ENCODE measurements around the gene CTBP2. TPM values are rescaled to one million over a fixed set of nuclear protein-coding genes. Genes with fewer than 3 reads are reported as not detected.

The CTBP2 gene
- total and polyA plus RNA-seq, 2 of the 13 experiments (the other 11 are each of a cell fraction or from before 2014, with no cell fraction given): 0.08 TPM; not detected in 1

DNA sequence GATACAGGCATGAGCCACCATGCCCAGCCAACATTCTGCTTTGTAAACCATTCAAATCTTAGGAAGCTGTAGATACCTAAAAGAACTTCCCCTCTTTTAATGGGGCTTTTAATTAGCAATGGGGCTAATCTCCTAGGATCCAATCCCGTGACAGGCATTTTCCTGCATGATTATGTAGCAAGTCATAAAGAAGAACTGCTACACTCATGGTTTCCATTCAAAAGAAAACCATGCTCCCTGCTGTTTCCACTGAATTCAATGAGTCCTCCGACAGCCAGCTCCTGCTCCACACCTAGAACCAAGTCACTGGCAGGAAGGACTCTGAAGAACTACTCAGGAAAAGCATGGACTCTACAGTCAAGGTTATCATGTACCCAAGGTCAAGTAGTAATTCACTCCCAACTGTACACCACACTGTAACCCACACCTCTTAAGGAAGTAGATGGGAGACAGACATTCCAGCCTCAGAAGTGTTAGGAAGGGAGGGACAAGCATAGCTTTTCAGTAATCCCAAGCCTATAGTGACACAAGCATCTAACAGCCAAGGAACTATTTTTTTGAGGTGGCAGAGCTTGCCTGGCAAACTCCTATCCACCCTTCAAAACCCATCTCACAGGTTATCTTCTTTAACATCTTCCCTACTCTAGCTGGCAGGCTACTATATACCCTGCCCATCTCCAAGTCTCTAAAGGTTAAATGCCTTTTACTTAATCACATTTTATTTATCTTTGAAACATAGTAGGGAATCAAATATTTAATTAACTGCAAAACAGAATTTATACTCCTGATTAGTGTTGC lies 47.5 kb downstream of the CTBP2 start:
- Histone ChIP-seq H3K27me3 (ENCODE audit: control insufficient read depth in 1 of 2, insufficient read depth in 2 of 2, low read length in 2 of 2) (peaks cover 5 to 39% of the 10 kb centered on the region in 2 experiments; a peak in 4 of 5 replicates), H4K20me1 (ENCODE audit: insufficient read depth, low read length) (no peaks in the 10 kb centered on the region), H3K4me2 (ENCODE audit: low read depth, low read length) (no peak overlapping the region), H2AFZ (ENCODE audit: low read length) (no peak overlapping the region), H3K4me3 (replicated peaks in 1 of 3; ENCODE audit: insufficient read depth in 1 of 3, low read depth in 2 of 3, low read length in 3 of 3) (no peak overlapping the region), H3K27ac (ENCODE audit: extremely low read length, insufficient read depth, low read length) (no peak overlapping the region), H3K9ac (ENCODE audit: insufficient read depth, low read depth, low read length) (no peak overlapping the region), H3K9me3 (ENCODE audit: low read length) (peaks cover 6% of the 10 kb centered on the region; the same call in 1 of the 2 replicates), H3K36me3 (replicated peaks in 1 of 2; ENCODE audit: control insufficient read depth in 1 of 2, insufficient read depth in 2 of 2, low read length in 2 of 2) (no peaks in the 10 kb centered on the region), H3K4me1 (ENCODE audit: insufficient read depth, low read length) (no peaks in the 10 kb centered on the region), H3K79me2 (ENCODE audit: insufficient read depth, low read length) (no peaks in the 10 kb centered on the region)
- in situ Hi-C loops (cut with HindIII; ENCODE audit: extremely low pct_ligation_motif_present, low pct_unique_long_range_greater_than_20kb) (no loop called here), intact Hi-C loops (cut with micrococcal nuclease; ENCODE audit: unreplicated experiment) (no loop called here)
- POLR2A ChIA-PET: no interaction called here
- TF ChIP-seq ZSCAN30 (CRISPR knock-in tag; IDR thresholded peaks at IDR 0.05) (no peak), POLR2G (IDR thresholded peaks at IDR 0.05; ENCODE audit: low read depth, low read length) (no peak), REPIN1 (CRISPR knock-in tag; IDR thresholded peaks at IDR 0.05; ENCODE audit: borderline replicate concordance, low read depth) (no peak), ZNF382 (CRISPR knock-in tag; IDR thresholded peaks at IDR 0.05; ENCODE audit: borderline replicate concordance) (no peak), ZSCAN22 (CRISPR knock-in tag; IDR thresholded peaks at IDR 0.05) (no peak), ZNF839 (CRISPR knock-in tag; IDR thresholded peaks at IDR 0.05; ENCODE audit: borderline replicate concordance) (no peak), ZNF556 (CRISPR knock-in tag; IDR thresholded peaks at IDR 0.05; ENCODE audit: borderline replicate concordance) (no peak), ZNF776 (CRISPR knock-in tag; IDR thresholded peaks at IDR 0.05) (no peak), ZNF773 (CRISPR knock-in tag; IDR thresholded peaks at IDR 0.05; ENCODE audit: borderline replicate concordance) (no peak)
- TF ChIP-seq, protein P1, sequence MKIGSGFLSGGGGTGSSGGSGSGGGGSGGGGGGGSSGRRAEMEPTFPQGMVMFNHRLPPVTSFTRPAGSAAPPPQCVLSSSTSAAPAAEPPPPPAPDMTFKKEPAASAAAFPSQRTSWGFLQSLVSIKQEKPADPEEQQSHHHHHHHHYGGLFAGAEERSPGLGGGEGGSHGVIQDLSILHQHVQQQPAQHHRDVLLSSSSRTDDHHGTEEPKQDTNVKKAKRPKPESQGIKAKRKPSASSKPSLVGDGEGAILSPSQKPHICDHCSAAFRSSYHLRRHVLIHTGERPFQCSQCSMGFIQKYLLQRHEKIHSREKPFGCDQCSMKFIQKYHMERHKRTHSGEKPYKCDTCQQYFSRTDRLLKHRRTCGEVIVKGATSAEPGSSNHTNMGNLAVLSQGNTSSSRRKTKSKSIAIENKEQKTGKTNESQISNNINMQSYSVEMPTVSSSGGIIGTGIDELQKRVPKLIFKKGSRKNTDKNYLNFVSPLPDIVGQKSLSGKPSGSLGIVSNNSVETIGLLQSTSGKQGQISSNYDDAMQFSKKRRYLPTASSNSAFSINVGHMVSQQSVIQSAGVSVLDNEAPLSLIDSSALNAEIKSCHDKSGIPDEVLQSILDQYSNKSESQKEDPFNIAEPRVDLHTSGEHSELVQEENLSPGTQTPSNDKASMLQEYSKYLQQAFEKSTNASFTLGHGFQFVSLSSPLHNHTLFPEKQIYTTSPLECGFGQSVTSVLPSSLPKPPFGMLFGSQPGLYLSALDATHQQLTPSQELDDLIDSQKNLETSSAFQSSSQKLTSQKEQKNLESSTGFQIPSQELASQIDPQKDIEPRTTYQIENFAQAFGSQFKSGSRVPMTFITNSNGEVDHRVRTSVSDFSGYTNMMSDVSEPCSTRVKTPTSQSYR (CRISPR knock-in tag; IDR thresholded peaks at IDR 0.05; ENCODE audit: borderline replicate concordance): no peak
- TF ChIP-seq, protein P2, sequence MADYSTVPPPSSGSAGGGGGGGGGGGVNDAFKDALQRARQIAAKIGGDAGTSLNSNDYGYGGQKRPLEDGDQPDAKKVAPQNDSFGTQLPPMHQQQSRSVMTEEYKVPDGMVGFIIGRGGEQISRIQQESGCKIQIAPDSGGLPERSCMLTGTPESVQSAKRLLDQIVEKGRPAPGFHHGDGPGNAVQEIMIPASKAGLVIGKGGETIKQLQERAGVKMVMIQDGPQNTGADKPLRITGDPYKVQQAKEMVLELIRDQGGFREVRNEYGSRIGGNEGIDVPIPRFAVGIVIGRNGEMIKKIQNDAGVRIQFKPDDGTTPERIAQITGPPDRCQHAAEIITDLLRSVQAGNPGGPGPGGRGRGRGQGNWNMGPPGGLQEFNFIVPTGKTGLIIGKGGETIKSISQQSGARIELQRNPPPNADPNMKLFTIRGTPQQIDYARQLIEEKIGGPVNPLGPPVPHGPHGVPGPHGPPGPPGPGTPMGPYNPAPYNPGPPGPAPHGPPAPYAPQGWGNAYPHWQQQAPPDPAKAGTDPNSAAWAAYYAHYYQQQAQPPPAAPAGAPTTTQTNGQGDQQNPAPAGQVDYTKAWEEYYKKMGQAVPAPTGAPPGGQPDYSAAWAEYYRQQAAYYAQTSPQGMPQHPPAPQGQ (CRISPR knock-in tag; IDR thresholded peaks at IDR 0.05; ENCODE audit: borderline replicate concordance): no peak
- CTCF ChIA-PET (ENCODE audit: low intra/inter-chr PET ratio, low total read pairs): no interaction called here
- ATAC-seq (no peak), DNase-seq (ENCODE audit: low spot score) (no peak), FAIRE-seq (no peak)
- no TSS peak for BruUV-seq (replicated peaks)
- WGBS (ENCODE audit: low lambda C conversion rate): 5% methylated on average over 2 of the region's 2 CpGs

Data from HepG2 (cell line).